Kidney (tissue), 14 donors: ENCODE measurements around the gene RPL18. TPM values are rescaled to one million over a fixed set of nuclear protein-coding genes. Genes with fewer than 3 reads are reported as not detected.
"Not testable (repeated sequence)": the region's sequence is repeated elsewhere in the genome, so short reads cannot be mapped to it uniquely, and the experiment has no call there.

Experiments
- DNase-seq, 5 donors: peaks; one replicate each; pipeline ENCODE4 v3.0.0-alpha.2; 2013 to 2020
- FAIRE-seq: peaks from 2 replicates; lab custom pipeline; 2012; peaks lifted over from hg19 to GRCh38; lab: Jason Lieb, UNC
- H3K27ac ChIP-seq, 2 donors: one replicate each; pipeline ENCODE4 v1.7.0; 2013; ENCODE audit warnings: low read depth in 2 of 2, low read length in 2 of 2, inconsistent platforms in 1 of 2
- H3K27me3 ChIP-seq: one replicate; pipeline ENCODE4 v1.7.1; 2013; ENCODE audit warnings: low read length, inconsistent platforms; ENCODE audit not compliant: control insufficient read depth, insufficient read depth
- H3K36me3 ChIP-seq, 3 donors: one replicate each; pipeline versions ENCODE4 v1.7.0 to v1.7.1; 2013; ENCODE audit warnings: low read length in 3 of 3, control low read depth in 1 of 3, inconsistent platforms in 1 of 3; ENCODE audit not compliant: insufficient read depth in 3 of 3, control insufficient read depth in 2 of 3
- H3K4me1 ChIP-seq, 3 donors: one replicate each; pipeline versions ENCODE4 v1.7.0 to v1.7.1; 2013; ENCODE audit warnings: low read length in 3 of 3, inconsistent platforms in 1 of 3, low read depth in 1 of 3; ENCODE audit not compliant: control insufficient read depth in 2 of 3, insufficient read depth in 2 of 3
- H3K4me3 ChIP-seq, 3 donors: one replicate each; pipeline versions ENCODE4 v1.7.0 to v1.8.1; 2013; ENCODE audit warnings: low read length in 3 of 3, control low read depth in 1 of 3, inconsistent platforms in 1 of 3
- H3K9ac ChIP-seq, 3 donors: one replicate each; pipeline versions ENCODE4 v1.7.0 to v1.7.1; 2013; ENCODE audit warnings: low read length in 3 of 3, control low read depth in 1 of 3, inconsistent platforms in 1 of 3
- H3K9me3 ChIP-seq, 3 donors: one replicate each; pipeline versions ENCODE4 v1.7.0 to v1.7.1; 2013; ENCODE audit warnings: low read length in 3 of 3, control low read depth in 1 of 3, inconsistent platforms in 1 of 3; ENCODE audit not compliant: control insufficient read depth in 2 of 3, insufficient read depth in 1 of 3
- CTCF ChIP-seq: IDR thresholded peaks from 3 replicates; pipeline ENCODE4 v1.5.1; 2012; ENCODE audit warnings: mild to moderate bottlenecking, moderate library complexity, borderline replicate concordance; ENCODE audit not compliant: insufficient read depth; ENCODE audit errors: extremely low read depth
- intact Hi-C: fragments of 100-400 bp; cut with DNase I; formaldehyde crosslinking; loops from one replicate; pipeline ENCODE4 v1.11.1; 2022
- polyA plus RNA-seq: library from polyadenylated mRNA; stranded (reverse); fragments of 350-450 nt; fragmentation: Illumina TruSeq; extraction: RNeasy Lipid Tissue Mini Kit (QIAGEN cat#74804); gene quantifications from one replicate; pipeline ENCODE4 v1.2.3, GENCODE V29; 2014; ENCODE audit warnings: low read depth, low replicate concordance; ENCODE audit not compliant: insufficient read depth
- total RNA-seq: library from RNA; stranded (reverse); fragmentation: NEBNext Ultra II Directional; extraction: Animal tissue kit (Norgen Biotek cat#: 25700); gene quantifications from one replicate; pipeline ENCODE4 v1.2.1, GENCODE V29; 2021
- donor health status: control.
- donor health status: control.
- donor health status: control.
- donor health status: control.
- donor health status: control.
- donor health status: DM: yes; HTN: yes; CAD: no.
- donor health status: Normal renal cell carcinoma (clear cell type).

The RPL18 gene
- total and polyA plus RNA-seq, 2 donors from 2014 or later, result 986 to 1,596 TPM

GRCh38 chr19:48587387-48587786 is 31.6 kb downstream of the RPL18 start:
- peaks cover 0 to 5% (median 0%) of the 10 kb centered on the region in 3 donors for H3K4me1 ChIP-seq
- TF ChIP-seq CTCF, result no peak
- H3K9me3 ChIP-seq, result no peaks in the 10 kb centered on the region
- no peak overlapping the region for H3K9ac ChIP-seq
- H3K27me3 ChIP-seq, result no peaks in the 10 kb centered on the region
- H3K36me3 ChIP-seq, result no peaks in the 10 kb centered on the region
- FAIRE-seq, result no peak
- H3K4me3 ChIP-seq, result no peak overlapping the region
- intact Hi-C loops, result loop anchor here (10.0 kb wide), 2 partner anchors 103 to 323 kb away; no protein-coding TSS in a partner anchor
- no peak for DNase-seq
- no peak overlapping the region for H3K27ac ChIP-seq

- DNase-seq (no peak), FAIRE-seq (no peak)
- no peak overlapping the region for H3K4me3 ChIP-seq
- no peaks in the 10 kb centered on the region for H3K9me3 ChIP-seq
- intact Hi-C loops, result loop anchor here (10.0 kb wide), 2 partner anchors 97 to 317 kb away; no protein-coding TSS in a partner anchor
- TF ChIP-seq CTCF, result no peak
- H3K36me3 ChIP-seq, result no peaks in the 10 kb centered on the region
- peaks cover 0 to 3% (median 0%) of the 10 kb centered on the region in 3 donors for H3K4me1 ChIP-seq
- no peaks in the 10 kb centered on the region for H3K27me3 ChIP-seq
- no peak overlapping the region for H3K27ac ChIP-seq
- no peak overlapping the region for H3K9ac ChIP-seq
Measured at GRCh38 chr19:48582168-48582567, 36.8 kb downstream of the RPL18 start.

- H3K27me3 ChIP-seq, result no peaks in the 10 kb centered on the region
- H3K27ac ChIP-seq, result no peak overlapping the region
- H3K4me3 ChIP-seq, result no peak overlapping the region
- H3K4me1 ChIP-seq, result peaks cover 0 to 1% (median 0%) of the 10 kb centered on the region in 3 donors
- DNase-seq (no peak), FAIRE-seq (no peak)
- no peak for TF ChIP-seq CTCF
- no peak overlapping the region for H3K9ac ChIP-seq
- H3K9me3 ChIP-seq, result no peaks in the 10 kb centered on the region
- H3K36me3 ChIP-seq, result no peaks in the 10 kb centered on the region
- intact Hi-C loops, result no loop called here
Measured at GRCh38 chr19:48578891-48579290, 40.1 kb downstream of the RPL18 start.

DNA sequence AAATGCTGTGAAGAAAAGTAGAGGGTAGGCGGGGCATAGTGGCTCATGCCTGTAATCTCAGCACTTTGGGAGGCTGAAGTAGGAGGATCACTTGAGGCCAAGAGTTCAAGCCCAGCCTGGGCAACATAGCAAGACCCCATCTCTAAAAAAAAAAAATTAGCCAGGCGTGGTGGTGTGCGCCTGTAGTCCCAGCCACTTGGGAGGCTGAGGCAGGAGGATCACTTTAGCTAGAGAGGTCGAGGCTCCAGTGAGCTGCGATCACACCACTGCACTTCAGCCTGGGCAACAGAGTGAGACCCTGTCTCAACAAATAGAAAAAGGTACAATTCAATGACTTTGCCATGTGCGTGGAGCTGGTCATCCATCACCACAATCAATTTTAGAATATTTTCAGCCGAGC is 41.1 kb downstream of the RPL18 start:
- H3K36me3 ChIP-seq, H3K27ac ChIP-seq, H3K27me3 ChIP-seq, H3K4me3 ChIP-seq, FAIRE-seq, intact Hi-C loops, DNase-seq, H3K4me1 ChIP-seq, H3K9ac ChIP-seq, H3K9me3 ChIP-seq: not testable (repeated sequence)
